Endothelial cell of umbilical vein (primary cell): ENCODE measurements around the gene COL20A1. TPM values are rescaled to one million over a fixed set of nuclear protein-coding genes. Genes with fewer than 3 reads are reported as not detected.
"Not testable (repeated sequence)": the region's sequence is repeated elsewhere in the genome, so short reads cannot be mapped to it uniquely, and the experiment has no call there.

Source experiments
- BruUV-seq: library from RNA; stranded (reverse); fragments of 400-500 nt; replicated peaks from 2 replicates; lab custom pipeline; 2021; lab: Mats Ljungman, UMichigan
- CTCF ChIA-PET: fragments of 300-600, 350-600 bp; sonication (Branson Sonifier 250); formaldehyde crosslinking; loops from one replicate; lab custom pipeline; 2021; ENCODE audit warnings: antibody characterized with exemption, inconsistent platforms; lab: Charles Lee
- POLR2A ChIA-PET: fragments of 300-600, 350-600 bp; sonication (Branson Sonifier 250); formaldehyde crosslinking; loops from one replicate; lab custom pipeline; 2021; ENCODE audit warnings: antibody characterized with exemption, inconsistent platforms; lab: Charles Lee
- DNase-seq: peaks from one replicate; pipeline ENCODE4 v3.0.0-alpha.2; 2011; ENCODE audit warnings: low read depth, low spot score
- FAIRE-seq: peaks from 2 replicates; lab custom pipeline; 2011; peaks lifted over from hg19 to GRCh38; lab: Jason Lieb, UNC
- H2AFZ ChIP-seq: 2 replicates; pipeline ENCODE4 v1.6.0; 2012; ENCODE audit warnings: low read depth, low read length, control low read depth, inconsistent platforms
- H3K27ac ChIP-seq: 2 replicates; pipeline ENCODE4 v1.5.1; 2011; ENCODE audit warnings: low read depth, mild to moderate bottlenecking, control low read depth, low read length, moderate library complexity; ENCODE audit not compliant: insufficient read depth
- H3K27me3 ChIP-seq, 2 experiments: 2 replicates each; pipeline versions ENCODE4 v1.6.0 to v1.6.1; 2011; ENCODE audit warnings: low read length in 2 of 2, mixed read lengths in 1 of 2; ENCODE audit not compliant: control insufficient read depth in 2 of 2, insufficient read depth in 2 of 2
- H3K36me3 ChIP-seq, 2 experiments: 2 replicates in 1 of 2; 3 replicates in 1 of 2; pipeline ENCODE4 v1.5.1; 2011; ENCODE audit warnings: low read length in 2 of 2, mild to moderate bottlenecking in 1 of 2, moderate library complexity in 1 of 2; ENCODE audit not compliant: control insufficient read depth in 2 of 2, insufficient read depth in 2 of 2; ENCODE audit errors: extremely low read depth in 1 of 2
- H3K4me1 ChIP-seq: 3 replicates; pipeline ENCODE4 v1.5.1; 2011; ENCODE audit warnings: mild to moderate bottlenecking, low read length; ENCODE audit not compliant: control insufficient read depth, insufficient read depth; ENCODE audit errors: extremely low read depth
- H3K4me2 ChIP-seq: 2 replicates; pipeline ENCODE4 v1.6.1; 2011; ENCODE audit warnings: low read length, control low read depth, mixed read lengths; ENCODE audit not compliant: insufficient read depth
- H3K4me3 ChIP-seq, 3 experiments: fragments of 200-600 bp in 1 of 3; sonication (generic), shearing (Covaris generic) in 1 of 3; replicated peaks in 1 of 3; 2 replicates each; pipeline ENCODE4 v1.5.1; 2011 to 2016; ENCODE audit warnings: control low read depth in 3 of 3, low read length in 3 of 3, mild to moderate bottlenecking in 2 of 3, inconsistent platforms in 1 of 3, low read depth in 1 of 3, moderate library complexity in 1 of 3; ENCODE audit not compliant: insufficient read depth in 1 of 3
- H3K79me2 ChIP-seq: 2 replicates; pipeline ENCODE4 v1.6.0; 2012; ENCODE audit warnings: low read length, inconsistent platforms; ENCODE audit not compliant: control insufficient read depth, insufficient read depth
- H3K9ac ChIP-seq: replicated peaks from 2 replicates; pipeline ENCODE3; 2011; ENCODE audit warnings: low read length, control low read depth; ENCODE audit not compliant: insufficient read depth; ENCODE audit errors: extremely low read depth
- H3K9me1 ChIP-seq: replicated peaks from 3 replicates; pipeline ENCODE4 v1.6.0; 2011; ENCODE audit warnings: mild to moderate bottlenecking, low read length; ENCODE audit not compliant: control insufficient read depth, insufficient read depth; ENCODE audit errors: extremely low read depth
- H3K9me3 ChIP-seq: replicated peaks from 2 replicates; pipeline ENCODE4 v1.5.1; 2012; ENCODE audit warnings: low read length, inconsistent platforms; ENCODE audit not compliant: control insufficient read depth, insufficient read depth
- H4K20me1 ChIP-seq: replicated peaks from 2 replicates; pipeline ENCODE3; 2011; ENCODE audit warnings: mild to moderate bottlenecking, low read length; ENCODE audit not compliant: control insufficient read depth, insufficient read depth; ENCODE audit errors: extremely low read depth
- EZH2 ChIP-seq: IDR thresholded peaks from 2 replicates; pipeline ENCODE4 v1.6.1; 2012; ENCODE audit warnings: borderline replicate concordance, low read depth, mild to moderate bottlenecking, moderate library complexity, low read length, inconsistent platforms; ENCODE audit not compliant: severe bottlenecking
- FOS ChIP-seq: IDR thresholded peaks from 2 replicates; pipeline ENCODE4 v1.6.1; 2011; ENCODE audit warnings: mild to moderate bottlenecking, low read length, moderate library complexity, borderline replicate concordance; ENCODE audit not compliant: insufficient read depth
- GATA2 ChIP-seq: IDR thresholded peaks from 2 replicates; pipeline ENCODE4 v1.7.0; 2011; ENCODE audit warnings: low read depth, mild to moderate bottlenecking, moderate library complexity, mixed read lengths, low read length; ENCODE audit not compliant: insufficient read length, insufficient read depth
- JUN ChIP-seq: IDR thresholded peaks from 2 replicates; pipeline ENCODE4 v1.6.1; 2011; ENCODE audit warnings: borderline replicate concordance, low read depth; ENCODE audit not compliant: insufficient read length, insufficient read depth
- MYC ChIP-seq: IDR thresholded peaks from one replicate; pipeline ENCODE4 v1.6.1; 2011; ENCODE audit warnings: mild to moderate bottlenecking, low read depth, low read length
- POLR2A ChIP-seq: IDR thresholded peaks from 2 replicates; pipeline ENCODE4 v1.6.1; 2012; ENCODE audit warnings: low read depth, mild to moderate bottlenecking, control low read depth, low read length
- POLR2AphosphoS5 ChIP-seq: IDR thresholded peaks from 2 replicates; pipeline ENCODE4 v1.6.1; 2012; ENCODE audit warnings: low read depth, mild to moderate bottlenecking, control low read depth, low read length, moderate library complexity; ENCODE audit not compliant: insufficient read depth
- dilution Hi-C: fragments of 300-500 bp; cut with MboI; formaldehyde crosslinking; loops from one replicate; pipeline ENCODE4 v1.15.0; 2019; ENCODE audit warnings: low sequenced_read_pairs; ENCODE audit not compliant: extremely low pct_ligation_motif_present
- intact Hi-C: fragments of 100-400 bp; cut with micrococcal nuclease; formaldehyde crosslinking; loops from one replicate; pipeline ENCODE4 v1.10.0; 2022
- polyA plus RNA-seq, 4 experiments: library from polyadenylated mRNA; depleted of rRNA in 3 of 4; stranded (reverse) in 3 of 4; unstranded in 1 of 4; fragments of >200 nt; gene quantifications; 2 replicates each; pipeline versions ENCODE4 v1.2.1 to v1.2.3, GENCODE V29; 2011 to 2012; ENCODE audit warnings: missing spikeins in 1 of 4
- total RNA-seq: library from RNA; stranded (reverse); gene quantifications from 2 replicates; pipeline ENCODE4 v1.2.3, GENCODE V29; 2021
- TF ChIP-seq, protein P1 (sequence below), 2 donors: IDR thresholded peaks; 1 replicate in 1 of 2; 2 replicates in 1 of 2; pipeline ENCODE4 v1.5.1; 2011; ENCODE audit warnings: low read length in 2 of 2, mild to moderate bottlenecking in 2 of 2, moderate library complexity in 2 of 2, control low read depth in 1 of 2, inconsistent platforms in 1 of 2, low read depth in 1 of 2; ENCODE audit not compliant: insufficient read depth in 1 of 2; ENCODE audit errors: extremely low read depth in 1 of 2
- TF ChIP-seq, protein P2 (sequence below): IDR thresholded peaks from 2 replicates; pipeline ENCODE4 v1.6.1; 2011; ENCODE audit not compliant: insufficient read depth, insufficient read length

The COL20A1 gene
- total and polyA plus RNA-seq, 2 donors (not counting 3 experiments of a cell fraction or from before 2014, with no cell fraction given) = not detected

DNA sequence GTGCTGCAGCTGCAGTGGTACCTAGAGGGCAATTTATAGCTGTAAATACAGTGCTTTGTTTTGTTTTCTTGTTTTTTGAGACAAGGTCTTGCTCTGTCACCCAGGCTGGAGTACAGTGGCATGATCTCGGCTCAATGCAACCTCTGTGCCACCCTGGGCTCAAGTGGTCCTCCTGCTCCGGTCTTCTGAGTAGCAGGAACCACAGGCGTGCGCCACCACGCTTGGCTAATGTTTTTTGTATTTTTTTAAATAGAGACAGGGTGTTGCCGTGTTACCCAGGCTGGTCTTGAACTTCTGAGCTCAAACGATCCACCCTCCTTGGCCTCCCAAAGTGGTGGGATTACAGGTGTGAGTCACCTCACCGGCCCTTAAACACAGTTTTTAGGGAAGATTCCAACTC, 41.4 kb downstream of the COL20A1 start:
- no peak for FAIRE-seq
- dilution Hi-C loops = no loop called here
- TF ChIP-seq, protein P1, sequence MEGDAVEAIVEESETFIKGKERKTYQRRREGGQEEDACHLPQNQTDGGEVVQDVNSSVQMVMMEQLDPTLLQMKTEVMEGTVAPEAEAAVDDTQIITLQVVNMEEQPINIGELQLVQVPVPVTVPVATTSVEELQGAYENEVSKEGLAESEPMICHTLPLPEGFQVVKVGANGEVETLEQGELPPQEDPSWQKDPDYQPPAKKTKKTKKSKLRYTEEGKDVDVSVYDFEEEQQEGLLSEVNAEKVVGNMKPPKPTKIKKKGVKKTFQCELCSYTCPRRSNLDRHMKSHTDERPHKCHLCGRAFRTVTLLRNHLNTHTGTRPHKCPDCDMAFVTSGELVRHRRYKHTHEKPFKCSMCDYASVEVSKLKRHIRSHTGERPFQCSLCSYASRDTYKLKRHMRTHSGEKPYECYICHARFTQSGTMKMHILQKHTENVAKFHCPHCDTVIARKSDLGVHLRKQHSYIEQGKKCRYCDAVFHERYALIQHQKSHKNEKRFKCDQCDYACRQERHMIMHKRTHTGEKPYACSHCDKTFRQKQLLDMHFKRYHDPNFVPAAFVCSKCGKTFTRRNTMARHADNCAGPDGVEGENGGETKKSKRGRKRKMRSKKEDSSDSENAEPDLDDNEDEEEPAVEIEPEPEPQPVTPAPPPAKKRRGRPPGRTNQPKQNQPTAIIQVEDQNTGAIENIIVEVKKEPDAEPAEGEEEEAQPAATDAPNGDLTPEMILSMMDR (IDR thresholded peaks at IDR 0.05; ENCODE audit: extremely low read depth in 1 of 2, insufficient read depth in 1 of 2, low read depth in 1 of 2, low read length in 2 of 2) = no peak
- TF ChIP-seq JUN (no peak), EZH2 (no peak), FOS (no peak), GATA2 (no peak), POLR2AphosphoS5 (no peak), POLR2A (no peak), MYC (no peak)
- TF ChIP-seq, protein P2, sequence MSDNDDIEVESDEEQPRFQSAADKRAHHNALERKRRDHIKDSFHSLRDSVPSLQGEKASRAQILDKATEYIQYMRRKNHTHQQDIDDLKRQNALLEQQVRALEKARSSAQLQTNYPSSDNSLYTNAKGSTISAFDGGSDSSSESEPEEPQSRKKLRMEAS = no peak

GRCh38 chr20:63335060-63335459, 42.1 kb downstream of the COL20A1 start:
- H3K36me3 ChIP-seq, H3K27me3 ChIP-seq, FAIRE-seq, H2AFZ ChIP-seq, H3K4me3 ChIP-seq, intact Hi-C loops, DNase-seq, POLR2A ChIA-PET, H3K9me1 ChIP-seq, CTCF ChIA-PET, H3K4me2 ChIP-seq, H3K27ac ChIP-seq, H3K4me1 ChIP-seq, H4K20me1 ChIP-seq, dilution Hi-C loops, H3K79me2 ChIP-seq, BruUV-seq, H3K9me3 ChIP-seq, H3K9ac ChIP-seq: not testable (repeated sequence)

More for the DNA sequence above, 41.4 kb downstream of the COL20A1 start:
- BruUV-seq = no TSS peak
- H3K4me1 ChIP-seq = no peaks in the 10 kb centered on the region
- no peaks in the 10 kb centered on the region for H3K9me1 ChIP-seq
- H3K4me2 ChIP-seq = no peak overlapping the region
- CTCF ChIA-PET = no interaction called here
- POLR2A ChIA-PET = no interaction called here
- no peaks in the 10 kb centered on the region for H3K36me3 ChIP-seq
- H3K9me3 ChIP-seq = no peaks in the 10 kb centered on the region
- no peak for DNase-seq
- no peak overlapping the region for H2AFZ ChIP-seq
- intact Hi-C loops = no loop called here
- no peak overlapping the region for H3K27ac ChIP-seq
- H3K27me3 ChIP-seq = no peaks in the 10 kb centered on the region
- H3K79me2 ChIP-seq = no peaks in the 10 kb centered on the region
- H4K20me1 ChIP-seq = no peaks in the 10 kb centered on the region
- H3K9ac ChIP-seq = no peak overlapping the region
- no peak overlapping the region for H3K4me3 ChIP-seq
